H1 (cell line): ENCODE measurements around the gene SMIM15. TPM values are rescaled to one million over a fixed set of nuclear protein-coding genes. Genes with fewer than 3 reads are reported as not detected.

Source experiments
- CTCF ChIA-PET: fragments of 300-600 bp; sonication (Branson Sonifier 250); formaldehyde crosslinking; loops from one replicate; lab custom pipeline; 2021; ENCODE audit not compliant: partially characterized antibody; lab: Charles Lee
- POLR2A ChIA-PET: fragments of 300-600 bp; sonication (Branson Sonifier 250); formaldehyde crosslinking; loops from one replicate; lab custom pipeline; 2021; ENCODE audit warnings: inconsistent platforms; ENCODE audit not compliant: partially characterized antibody; lab: Charles Lee
- DNase-seq, 2 experiments: peaks; one replicate each; pipeline versions ENCODE4 v3.0.0 to v3.0.0-alpha.2; 2010 to 2022; ENCODE audit warnings: low spot score in 2 of 2, low read depth in 1 of 2, mixed read lengths in 1 of 2
- FAIRE-seq: peaks from 2 replicates; lab custom pipeline; 2011; peaks lifted over from hg19 to GRCh38; lab: Jason Lieb, UNC
- H2AFZ ChIP-seq: 2 replicates; pipeline ENCODE4 v1.8.1; 2012; ENCODE audit warnings: low read length, inconsistent platforms
- H2AK5ac ChIP-seq: 2 replicates; pipeline ENCODE4 v1.6.1; 2013; ENCODE audit warnings: low read depth, low read length
- H2BK120ac ChIP-seq: replicated peaks from 2 replicates; pipeline ENCODE3; 2013; ENCODE audit warnings: low read depth, low read length, inconsistent platforms
- H2BK12ac ChIP-seq: 2 replicates; pipeline ENCODE4 v1.6.1; 2013; ENCODE audit warnings: low read depth, low read length
- H2BK15ac ChIP-seq: 2 replicates; pipeline ENCODE4 v1.6.1; 2013; ENCODE audit warnings: low read length
- H2BK20ac ChIP-seq: 2 replicates; pipeline ENCODE4 v1.6.1; 2013; ENCODE audit warnings: low read length
- H2BK5ac ChIP-seq: 2 replicates; pipeline ENCODE4 v1.6.1; 2013; ENCODE audit warnings: low read depth, low read length
- H3K14ac ChIP-seq: 2 replicates; pipeline ENCODE4 v1.6.1; 2013; ENCODE audit warnings: inconsistent platforms; ENCODE audit not compliant: insufficient read length
- H3K18ac ChIP-seq: 2 replicates; pipeline ENCODE4 v1.6.1; 2013; ENCODE audit warnings: low read length; ENCODE audit errors: extremely low read depth
- H3K23ac ChIP-seq: 2 replicates; pipeline ENCODE4 v1.6.1; 2013; ENCODE audit warnings: inconsistent platforms; ENCODE audit not compliant: insufficient read length
- H3K23me2 ChIP-seq: 2 replicates; pipeline ENCODE4 v1.6.1; 2013; ENCODE audit warnings: low read depth, low read length
- H3K27ac ChIP-seq: 2 replicates; pipeline ENCODE4 v1.6.1; 2011; ENCODE audit warnings: low read depth, low read length, inconsistent platforms
- H3K27me3 ChIP-seq, 4 experiments: replicated peaks in 1 of 4; 1 replicate in 1 of 4; 2 replicates in 3 of 4; pipeline versions ENCODE4 v1.6.1 to v1.8.1; 2011 to 2013; ENCODE audit warnings: low read length in 3 of 4, mild to moderate bottlenecking in 3 of 4, inconsistent platforms in 2 of 4, mixed read lengths in 2 of 4, moderate library complexity in 1 of 4; ENCODE audit not compliant: control insufficient read depth in 3 of 4, insufficient read depth in 3 of 4; ENCODE audit errors: extremely low read depth in 1 of 4
- H3K36me3 ChIP-seq, 4 experiments: 2 replicates each; pipeline versions ENCODE4 v1.6.1 to v1.8.1; 2011 to 2013; ENCODE audit warnings: mild to moderate bottlenecking in 4 of 4, low read length in 3 of 4, moderate library complexity in 2 of 4, control low read depth in 1 of 4, inconsistent platforms in 1 of 4; ENCODE audit not compliant: insufficient read depth in 4 of 4, control insufficient read depth in 2 of 4
- H3K4ac ChIP-seq: replicated peaks from 2 replicates; pipeline ENCODE3; 2013; ENCODE audit warnings: low read length, low read depth, mixed read lengths, inconsistent platforms; ENCODE audit not compliant: insufficient read length
- H3K4me1 ChIP-seq, 4 experiments: replicated peaks in 1 of 4; 1 replicate in 1 of 4; 2 replicates in 3 of 4; pipeline versions ENCODE4 v1.6.1 to v1.8.1; 2011 to 2013; ENCODE audit warnings: low read length in 3 of 4, inconsistent platforms in 2 of 4, mixed read lengths in 1 of 4; ENCODE audit not compliant: insufficient read depth in 4 of 4, control insufficient read depth in 3 of 4
- H3K4me2 ChIP-seq, 2 experiments: 2 replicates each; pipeline versions ENCODE4 v1.6.1 to v1.8.1; 2011 to 2013; ENCODE audit warnings: low read depth in 2 of 2, low read length in 2 of 2, control low read depth in 1 of 2, inconsistent platforms in 1 of 2, mild to moderate bottlenecking in 1 of 2; ENCODE audit not compliant: insufficient read depth in 1 of 2
- H3K4me3 ChIP-seq, 4 experiments: fragments of 200-600, 300-600 bp in 1 of 4; sonication (generic), shearing (Covaris generic), sonication (Bioruptor Twin) in 1 of 4; 2 replicates each; pipeline versions ENCODE4 v1.5.1 to v1.8.1; 2011 to 2016; ENCODE audit warnings: low read length in 4 of 4, low read depth in 3 of 4, control low read depth in 2 of 4, inconsistent platforms in 2 of 4, mild to moderate bottlenecking in 2 of 4, mixed read lengths in 1 of 4, moderate library complexity in 1 of 4; ENCODE audit not compliant: insufficient read depth in 2 of 4; ENCODE audit errors: extremely low read depth in 1 of 4
- H3K56ac ChIP-seq: replicated peaks from 2 replicates; pipeline ENCODE3; 2013; ENCODE audit warnings: low read depth, mild to moderate bottlenecking, mixed read lengths, low read length, inconsistent platforms; ENCODE audit not compliant: insufficient read length
- H3K79me1 ChIP-seq: 2 replicates; pipeline ENCODE4 v1.6.1; 2013; ENCODE audit warnings: low read depth, low read length, control low read depth
- H3K79me2 ChIP-seq, 2 experiments: 2 replicates each; pipeline versions ENCODE4 v1.6.1 to v1.8.1; 2012 to 2013; ENCODE audit warnings: low read length in 2 of 2, mild to moderate bottlenecking in 2 of 2, inconsistent platforms in 1 of 2; ENCODE audit not compliant: insufficient read depth in 2 of 2, control insufficient read depth in 1 of 2
- H3K9ac ChIP-seq, 4 experiments: replicated peaks in 1 of 4; 1 replicate in 1 of 4; 2 replicates in 3 of 4; pipeline versions ENCODE4 v1.6.1 to v1.8.1; 2011 to 2013; ENCODE audit warnings: low read depth in 3 of 4, low read length in 3 of 4, control low read depth in 2 of 4, mild to moderate bottlenecking in 2 of 4, moderate library complexity in 2 of 4, inconsistent platforms in 1 of 4; ENCODE audit errors: extremely low read depth in 1 of 4
- H3K9me3 ChIP-seq, 2 experiments: 2 replicates each; pipeline versions ENCODE4 v1.6.1 to v1.8.1; 2012 to 2013; ENCODE audit warnings: mild to moderate bottlenecking in 2 of 2, moderate library complexity in 2 of 2, control low read depth in 1 of 2, inconsistent platforms in 1 of 2, low read depth in 1 of 2, low read length in 1 of 2, mixed read lengths in 1 of 2; ENCODE audit not compliant: insufficient read depth in 2 of 2
- H4K20me1 ChIP-seq, 2 experiments: replicated peaks in 1 of 2; 2 replicates each; pipeline versions ENCODE3 to v1.8.1; 2011 to 2013; ENCODE audit warnings: inconsistent platforms in 2 of 2, low read length in 2 of 2, mild to moderate bottlenecking in 1 of 2; ENCODE audit not compliant: insufficient read depth in 2 of 2, control insufficient read depth in 1 of 2
- H4K5ac ChIP-seq: 2 replicates; pipeline ENCODE4 v1.6.1; 2013; ENCODE audit warnings: low read length, low read depth, mixed read lengths, inconsistent platforms; ENCODE audit not compliant: insufficient read length
- H4K8ac ChIP-seq: 2 replicates; pipeline ENCODE4 v1.8.0; 2013; ENCODE audit warnings: mild to moderate bottlenecking, moderate library complexity, low read length, inconsistent platforms; ENCODE audit not compliant: insufficient read depth; ENCODE audit errors: extremely low read depth
- H4K91ac ChIP-seq: replicated peaks from 2 replicates; pipeline ENCODE3; 2013; ENCODE audit warnings: low read length, mixed read lengths, inconsistent platforms; ENCODE audit not compliant: insufficient read length
- BRCA1 ChIP-seq: IDR thresholded peaks from 2 replicates; pipeline ENCODE4 v1.6.1; 2012; ENCODE audit warnings: low read depth, low read length, improper control_type of control experiment
- CBX8 ChIP-seq: fragments of 300-800, 300-1000 bp; sonication (generic); IDR thresholded peaks from 2 replicates; pipeline ENCODE4 v1.7.1; 2016; ENCODE audit warnings: low read depth, low read length, borderline replicate concordance
- EGR1 ChIP-seq: IDR thresholded peaks from 2 replicates; pipeline ENCODE4 v1.6.1; 2011; ENCODE audit warnings: low read depth, low read length, borderline replicate concordance
- GABPA ChIP-seq: IDR thresholded peaks from 2 replicates; pipeline ENCODE4 v1.6.1; 2011; ENCODE audit warnings: mild to moderate bottlenecking, low read length, moderate library complexity, borderline replicate concordance; ENCODE audit not compliant: insufficient read depth
- MAFK ChIP-seq: IDR thresholded peaks from 2 replicates; pipeline ENCODE4 v1.6.1; 2012; ENCODE audit warnings: low read depth, mild to moderate bottlenecking, improper control_type of control experiment, low read length
- NRF1 ChIP-seq: IDR thresholded peaks from 2 replicates; pipeline ENCODE4 v1.6.1; 2011; ENCODE audit warnings: mild to moderate bottlenecking, low read depth, low read length, improper control_type of control experiment
- POLR2AphosphoS5 ChIP-seq: IDR thresholded peaks from 2 replicates; pipeline ENCODE4 v1.6.1; 2011; ENCODE audit warnings: low read depth, low read length
- RBBP5 ChIP-seq: IDR thresholded peaks from 2 replicates; pipeline ENCODE4 v1.7.1; 2012; ENCODE audit warnings: low read depth, mild to moderate bottlenecking, inconsistent platforms, low read length, moderate library complexity, borderline replicate concordance
- RXRA ChIP-seq: IDR thresholded peaks from 2 replicates; pipeline ENCODE4 v1.6.1; 2011; ENCODE audit warnings: low read depth, mild to moderate bottlenecking, low read length, moderate library complexity; ENCODE audit not compliant: insufficient read depth
- SAP30 ChIP-seq: fragments of 300-600 bp; sonication (generic); IDR thresholded peaks from 2 replicates; pipeline ENCODE4 v1.7.1; 2012; ENCODE audit warnings: low read length, moderate library complexity, mild to moderate bottlenecking, inconsistent platforms; ENCODE audit not compliant: insufficient read depth, insufficient replicate concordance
- SIRT6 ChIP-seq: IDR thresholded peaks from one replicate; pipeline ENCODE4 v1.7.1; 2012; ENCODE audit warnings: low read length, inconsistent platforms
- TCF12 ChIP-seq: IDR thresholded peaks from 2 replicates; pipeline ENCODE4 v1.6.1; 2011; ENCODE audit warnings: low read depth, mild to moderate bottlenecking, low read length
- YY1 ChIP-seq: IDR thresholded peaks from 2 replicates; pipeline ENCODE4 v1.6.1; 2011; ENCODE audit warnings: low read depth, mild to moderate bottlenecking, low read length
- WGBS, 2 experiments: shearing (Covaris generic) in 1 of 2; methylation state at CpG; one replicate each; pipeline versions ENCODE4 v1.1.6 to v1.1.7; 2013 to 2015; ENCODE audit warnings: low lambda C conversion rate in 2 of 2, mixed read lengths in 2 of 2, inconsistent platforms in 1 of 2, low coverage in 1 of 2, missing lambda C conversion rate in 1 of 2; ENCODE audit not compliant: insufficient replicate concordance in 2 of 2, insufficient coverage in 1 of 2, insufficient read length in 1 of 2; ENCODE audit errors: extremely low coverage in 1 of 2, missing lambda C conversion rate in 1 of 2; 5-methylcytosine and 5-hydroxymethylcytosine counted together
- polyA plus RNA-seq, 7 experiments: library from polyadenylated mRNA; depleted of rRNA in 3 of 7; stranded (reverse) in 5 of 7; unstranded in 2 of 7; fragments of >200 nt in 5 of 7; fragments of 200-250 nt in 2 of 7; gene quantifications; 1 replicate in 5 of 7; 2 replicates in 1 of 7; 4 replicates in 1 of 7; pipeline versions ENCODE4 v1.2.1 to v1.2.3, GENCODE V29; 2011 to 2013; ENCODE audit warnings: missing spikeins in 2 of 7, mixed read lengths in 2 of 7
- total RNA-seq: library from RNA; stranded (reverse); fragmentation: NEBNext Ultra II Directional; extraction: Animal tissue kit (Norgen Biotek cat#: 25700); gene quantifications from 2 replicates; pipeline ENCODE4 v1.2.1, GENCODE V29; 2021

SMIM15 gene
- total and polyA plus RNA-seq, 2 of the 8 experiments (the other 6 are each of a cell fraction or from before 2014, with no cell fraction given), result 17.6 to 53.1 TPM

GRCh38 chr5:61198606-61199005 lies 36.3 kb upstream of the SMIM15 start:
- Histone ChIP-seq H3K36me3 (no peaks in the 10 kb centered on the region), H3K4me1 (peaks cover 0 to 9% (median 0%) of the 10 kb centered on the region in 4 experiments; a peak in 4 of 7 replicates), H4K8ac (no peak overlapping the region), H2BK15ac (no peak overlapping the region), H2BK5ac (no peak overlapping the region), H4K20me1 (no peaks in the 10 kb centered on the region), H3K4me2 (no peak overlapping the region), H3K56ac (no peak overlapping the region), H3K23me2 (no peaks in the 10 kb centered on the region), H3K79me1 (no peaks in the 10 kb centered on the region), H3K4ac (no peak overlapping the region), H3K27me3 (no peaks in the 10 kb centered on the region), H3K9ac (no peak overlapping the region), H2BK20ac (no peak overlapping the region), H4K91ac (no peak overlapping the region), H2AK5ac (no peak overlapping the region), H3K9me3 (no peaks in the 10 kb centered on the region), H2BK120ac (no peak overlapping the region), H3K14ac (no peak overlapping the region), H4K5ac (no peak overlapping the region), H3K4me3 (no peak overlapping the region), H3K18ac (no peak overlapping the region), H3K23ac (no peak overlapping the region), H3K79me2 (no peaks in the 10 kb centered on the region), H2AFZ (no peak overlapping the region), H3K27ac (no peak overlapping the region), H2BK12ac (no peak overlapping the region)
- CTCF ChIA-PET, result interaction anchor here (0.5 to 1.2 kb wide), 2 partner anchors 19 to 238 kb away, joined by 3 to 4 read pairs; no protein-coding TSS in a partner anchor
- no peak for FAIRE-seq
- no peak for DNase-seq
- POLR2A ChIA-PET, result no interaction called here
- 93% methylated on average over 2 of the region's 2 CpGs; no CpG with 5 or more reads in 1 of the 2 experiments for WGBS, 2 experiments
- TF ChIP-seq SAP30, result no peak
- TF ChIP-seq CBX8, result no peak
- TF ChIP-seq GABPA, result no peak
- TF ChIP-seq YY1, result no peak
- no peak for TF ChIP-seq RXRA
- no peak for TF ChIP-seq NRF1
- TF ChIP-seq TCF12, result no peak
- no peak for TF ChIP-seq MAFK
- no peak for TF ChIP-seq RBBP5
- TF ChIP-seq EGR1, result no peak
- TF ChIP-seq SIRT6, result no peak
- TF ChIP-seq BRCA1, result no peak
- TF ChIP-seq POLR2AphosphoS5, result no peak
